HG02759 (cell line): ENCODE data around the gene PAQR8.
"Not testable (repeated sequence)": the region's sequence is repeated elsewhere in the genome, so short reads cannot be mapped to it uniquely, and the experiment has no call there.

ENCODE experiments used
- ATAC-seq: cut with Tn5 transposase; IDR thresholded peaks from one replicate; pipeline ENCODE4 v1.9.1; 2021; ENCODE audit warnings: mild to moderate bottlenecking, moderate library complexity; ENCODE audit not compliant: unreplicated experiment

PAQR8 gene

DNA sequence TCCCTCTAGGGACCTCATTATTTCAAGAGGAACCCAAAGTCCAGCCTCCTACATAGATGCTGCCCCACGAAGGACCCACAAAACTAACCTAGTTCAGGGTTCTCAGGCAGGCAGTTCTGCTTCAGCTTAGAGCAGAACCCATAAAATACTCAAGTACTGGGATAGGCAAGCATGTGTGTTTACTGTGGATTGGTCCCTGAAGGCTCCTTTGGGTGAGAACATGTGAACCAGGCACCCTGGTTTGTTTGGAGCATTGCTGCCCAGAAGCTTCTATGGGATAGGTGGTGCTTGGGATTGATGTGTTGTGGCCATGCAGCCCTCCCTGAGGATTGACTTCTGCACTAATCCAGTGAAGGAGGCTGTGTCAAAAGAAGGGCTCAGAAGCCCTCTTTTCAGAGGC lies 43.3 kb downstream of the PAQR8 start:
- ATAC-seq, result no peak

- ATAC-seq, result no peak
Measured at GRCh38 chr6:52407467-52407866, 45.5 kb downstream of the PAQR8 start.

- ATAC-seq, result no peak
Measured at GRCh38 chr6:52409499-52409898, 47.5 kb downstream of the PAQR8 start.

GRCh38 chr6:52410979-52411378 lies 49.0 kb downstream of the PAQR8 start:
- no peak for ATAC-seq

- no peak for ATAC-seq
Measured at GRCh38 chr6:52411911-52412310, 50.0 kb downstream of the PAQR8 start.

DNA sequence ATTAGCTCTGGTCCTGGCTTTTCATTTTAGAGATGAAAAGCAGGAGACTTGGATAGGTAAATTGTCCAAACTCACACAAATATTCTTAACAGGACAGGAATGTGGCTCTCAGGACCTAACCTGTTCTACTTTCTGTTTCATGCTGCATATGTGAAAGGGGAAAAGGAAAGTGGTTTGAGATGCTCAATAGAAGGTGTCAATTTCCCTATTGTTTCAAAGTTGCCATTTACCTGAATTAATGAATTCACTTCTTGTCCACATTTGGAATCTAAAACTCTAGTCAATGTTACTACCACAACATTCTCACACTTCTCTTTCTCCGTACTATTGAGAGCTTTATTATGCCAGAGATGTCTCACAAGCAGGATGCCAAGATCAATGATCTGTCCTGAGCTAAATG lies 53.4 kb downstream of the PAQR8 start:
- ATAC-seq, result no peak

GRCh38 chr6:52415917-52416628 lies 54.1 kb downstream of the PAQR8 start:
- no peak for ATAC-seq

DNA sequence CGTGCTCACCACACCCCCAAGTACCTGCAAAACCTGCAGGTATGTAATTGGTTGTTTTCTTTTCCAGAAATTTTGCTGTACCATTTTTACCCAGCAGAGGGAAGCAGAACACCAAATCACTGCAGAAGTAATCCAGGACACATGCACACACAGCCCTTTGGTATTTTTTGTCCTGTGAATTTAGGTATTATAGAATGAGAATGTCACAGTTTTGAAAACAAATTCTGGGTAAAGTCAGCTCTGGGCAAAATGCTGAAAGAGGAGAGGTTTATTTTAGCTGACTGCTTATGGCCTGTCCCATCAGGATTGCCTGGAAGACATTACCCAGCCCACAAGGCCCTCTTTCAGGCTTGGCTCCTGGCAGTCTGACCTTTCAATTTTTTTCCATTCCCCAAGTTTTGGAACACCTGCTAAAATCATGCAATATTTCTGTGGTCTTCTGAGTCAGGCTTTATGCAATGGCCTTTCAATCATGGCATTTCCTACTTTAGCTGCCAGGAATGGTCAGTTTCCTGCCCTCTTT lies 54.7 kb downstream of the PAQR8 start:
- ATAC-seq, result peak; percentile 15

DNA sequence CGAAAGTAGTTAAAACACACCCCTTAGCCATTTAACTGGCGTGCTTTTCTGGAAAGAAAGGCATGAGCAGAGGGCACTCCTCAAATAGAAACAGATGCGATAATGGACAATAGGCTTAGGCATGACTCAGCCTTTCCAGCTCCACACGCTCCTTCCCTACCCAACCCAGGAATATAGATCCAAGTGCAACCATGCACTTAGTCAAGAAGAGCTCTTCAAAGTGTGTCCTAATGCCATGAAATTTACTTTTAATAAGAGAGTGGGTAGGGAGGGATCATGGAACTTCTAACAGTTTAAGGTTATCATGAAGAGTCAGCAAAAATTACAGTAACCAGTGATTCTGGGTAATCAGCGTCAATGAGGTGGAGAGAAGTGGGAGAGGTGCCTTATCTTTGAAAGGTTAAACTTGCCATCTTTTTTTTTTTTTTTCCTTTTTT lies 55.7 kb downstream of the PAQR8 start:
- no peak for ATAC-seq

GRCh38 chr6:52418606-52419005 lies 56.7 kb downstream of the PAQR8 start:
- no peak for ATAC-seq

- peak; percentile 96 for ATAC-seq
Measured at GRCh38 chr6:52419809-52420667, 58.1 kb downstream of the PAQR8 start, which contains the start of gene EFHC1. Gene EFHC1 (plus strand): TSS chr6:52420342. CDS start chr6:52420411, 69 bp downstream.

GRCh38 chr6:52420668-52421358 lies 58.9 kb downstream of the PAQR8 start:
- ATAC-seq, result no peak

DNA sequence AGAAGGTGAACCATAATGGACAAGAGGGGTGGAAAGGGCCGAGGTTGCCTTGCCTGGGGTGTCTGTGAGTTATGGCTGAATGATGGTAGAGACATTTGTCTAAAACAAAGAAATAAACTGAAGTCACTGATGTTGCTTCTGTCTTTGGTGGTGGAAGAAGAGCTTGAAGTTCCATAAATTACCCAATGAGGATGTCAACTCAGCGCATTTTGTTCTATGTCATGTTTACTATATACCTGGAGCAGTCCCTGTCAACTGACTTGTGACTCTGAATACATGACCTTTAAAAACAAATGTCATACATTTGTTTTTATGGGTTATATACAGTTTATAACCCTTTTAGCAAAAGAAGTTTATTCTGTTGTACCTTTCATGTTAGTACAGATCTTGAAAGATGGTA lies 60.2 kb downstream of the PAQR8 start:
- ATAC-seq, result no peak

- ATAC-seq, result no peak
Measured at GRCh38 chr6:52423448-52423847, 61.5 kb downstream of the PAQR8 start.

GRCh38 chr6:52423971-52424381 lies 62.0 kb downstream of the PAQR8 start:
- ATAC-seq, result no peak

DNA sequence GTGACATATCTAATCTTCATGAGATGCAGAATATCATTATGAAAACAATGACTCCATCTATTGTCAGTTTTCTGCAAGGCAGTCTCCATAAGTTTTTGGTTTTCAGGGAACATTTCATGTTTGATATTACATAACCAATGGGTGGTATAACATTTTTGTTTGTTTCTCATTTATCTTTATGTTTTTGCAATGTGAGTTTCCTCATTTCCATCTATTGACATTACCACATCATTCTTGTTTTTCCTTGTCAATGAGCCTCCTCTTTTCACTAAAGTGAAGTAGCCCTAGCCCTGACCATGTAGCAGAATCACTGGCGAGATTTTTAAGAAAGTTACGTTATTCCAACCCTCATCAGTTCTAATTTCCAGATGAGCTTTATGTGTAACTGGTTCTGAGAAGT lies 62.6 kb downstream of the PAQR8 start:
- no peak for ATAC-seq

- ATAC-seq, result peak; percentile 40
Measured at GRCh38 chr6:52426667-52427066, 64.7 kb downstream of the PAQR8 start.

DNA sequence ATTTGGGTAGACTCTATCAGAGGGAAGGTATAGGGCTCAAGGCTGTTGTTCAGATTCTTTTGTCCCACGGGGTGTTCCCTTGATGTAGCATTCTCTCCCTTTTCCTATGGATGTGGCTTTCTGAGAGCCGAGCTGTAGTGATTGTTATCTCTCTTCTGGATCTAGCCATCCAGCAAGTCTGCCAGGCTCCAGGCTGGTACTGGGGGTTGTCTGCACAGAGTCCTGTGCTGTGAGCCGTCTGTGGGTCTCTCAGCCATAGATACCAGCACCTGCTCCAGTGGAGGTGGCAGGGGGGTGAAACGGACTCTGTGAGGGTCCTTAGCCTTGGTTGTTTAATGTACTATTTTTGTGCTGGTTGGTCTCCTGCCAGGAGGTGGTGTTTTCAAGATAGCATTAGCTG lies 71.3 kb downstream of the PAQR8 start:
- not testable (repeated sequence) for ATAC-seq

GRCh38 chr6:52435345-52435744 lies 73.4 kb downstream of the PAQR8 start:
- no peak for ATAC-seq

DNA sequence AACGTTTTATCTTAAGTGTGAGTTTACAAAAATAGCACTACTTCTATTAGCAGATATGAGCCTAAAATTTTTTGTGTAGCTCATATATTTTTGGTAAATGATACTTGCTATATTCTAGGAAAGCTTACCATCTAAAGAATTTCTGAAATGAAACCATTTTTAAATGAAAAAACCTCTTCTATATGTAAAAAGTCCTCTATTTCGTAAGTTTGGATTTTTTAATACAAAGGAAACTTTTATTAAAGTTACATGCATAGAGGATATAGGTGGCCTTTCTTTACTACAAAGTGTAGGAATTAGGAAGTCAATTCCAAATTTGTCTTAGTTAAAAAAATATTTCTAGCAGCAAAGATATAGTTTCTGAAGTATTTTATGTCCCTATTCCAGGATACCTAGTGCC lies 77.0 kb downstream of the PAQR8 start:
- no peak for ATAC-seq

- no peak for ATAC-seq
Measured at GRCh38 chr6:52454556-52454955, 92.6 kb downstream of the PAQR8 start.
